Subcutaneous abdominal adipose tissue (tissue), 5 donors: ENCODE data around the gene NEUROD1.

Experiments used
- H3K27ac ChIP-seq: one replicate; pipeline ENCODE4 v1.7.0; 2013; ENCODE audit warnings: low read depth, mild to moderate bottlenecking, inconsistent platforms, low read length, moderate library complexity
- H3K27me3 ChIP-seq, 5 donors: one replicate each; pipeline ENCODE4 v1.7.0; 2013; ENCODE audit warnings: low read length in 5 of 5, inconsistent platforms in 1 of 5; ENCODE audit not compliant: control insufficient read depth in 5 of 5, insufficient read depth in 4 of 5
- H3K36me3 ChIP-seq, 5 donors: one replicate each; pipeline ENCODE4 v1.7.0; 2013; ENCODE audit warnings: low read length in 5 of 5; ENCODE audit not compliant: control insufficient read depth in 5 of 5, insufficient read depth in 5 of 5
- H3K4me1 ChIP-seq, 5 donors: one replicate each; pipeline ENCODE4 v1.7.0; 2013; ENCODE audit warnings: low read length in 5 of 5, mild to moderate bottlenecking in 3 of 5, moderate library complexity in 1 of 5; ENCODE audit not compliant: control insufficient read depth in 5 of 5, insufficient read depth in 5 of 5
- H3K4me3 ChIP-seq, 5 donors: one replicate each; pipeline ENCODE4 v1.7.0; 2013; ENCODE audit warnings: low read length in 5 of 5, low read depth in 1 of 5
- H3K9ac ChIP-seq, 5 donors: one replicate each; pipeline ENCODE4 v1.7.0; 2013; ENCODE audit warnings: low read length in 5 of 5, mild to moderate bottlenecking in 4 of 5, moderate library complexity in 3 of 5
- H3K9me3 ChIP-seq, 5 donors: one replicate each; pipeline ENCODE4 v1.7.0; 2013; ENCODE audit warnings: low read length in 5 of 5; ENCODE audit not compliant: control insufficient read depth in 5 of 5
- donor health status: healthy.
- donor health status: healthy.
- donor health status: healthy.
- donor health status: healthy.
- donor health status: healthy.

The NEUROD1 gene

DNA sequence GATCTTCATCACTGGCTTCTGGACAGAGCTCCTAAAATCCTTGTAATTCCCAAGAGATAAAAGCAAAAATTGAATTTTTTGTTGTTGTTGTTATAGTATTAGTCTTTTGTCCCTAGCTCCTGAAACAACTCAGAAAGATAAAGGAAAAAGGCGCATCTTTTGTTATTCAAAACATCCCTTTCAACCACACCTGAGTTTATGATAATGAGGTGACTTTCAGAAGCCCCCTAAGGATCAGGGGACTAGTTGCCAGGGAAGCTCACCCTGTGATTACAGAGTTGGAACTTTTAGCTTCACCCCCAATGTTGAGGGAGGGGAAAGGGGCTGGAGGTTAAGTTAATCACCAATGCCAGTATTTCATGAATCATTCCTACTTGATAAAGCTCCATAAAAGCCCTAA is 13.1 kb downstream of the NEUROD1 start:
- Histone ChIP-seq H3K27me3 (peaks cover 0 to 9% (median 2%) of the 10 kb centered on the region in 5 donors), H3K9me3 (peaks cover 2 to 16% (median 10%) of the 10 kb centered on the region in 5 donors), H3K4me3 (no peak overlapping the region), H3K36me3 (no peaks in the 10 kb centered on the region), H3K4me1 (no peaks in the 10 kb centered on the region), H3K9ac (no peak overlapping the region), H3K27ac (no peak overlapping the region)

DNA sequence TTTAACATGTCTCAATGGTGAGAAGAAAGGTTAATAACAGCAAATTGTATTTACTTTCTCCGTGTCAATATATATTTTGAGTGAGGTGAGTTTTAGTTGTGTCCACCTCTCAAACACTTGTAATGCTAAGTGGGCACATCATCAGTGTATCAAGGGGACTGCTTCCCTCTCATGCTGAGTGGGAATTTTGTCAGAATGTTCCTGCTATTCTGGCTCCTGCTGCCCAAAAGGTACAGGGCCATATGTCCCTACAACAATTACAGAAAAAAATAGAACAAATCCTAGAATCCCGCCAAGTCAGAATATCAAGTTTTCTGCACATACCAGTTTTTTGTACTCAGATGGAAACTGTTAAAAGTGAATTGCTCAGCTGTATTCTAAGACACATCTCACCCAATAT is 18.0 kb downstream of the NEUROD1 start:
- H3K9me3 ChIP-seq, result peaks cover 2 to 16% (median 10%) of the 10 kb centered on the region in 5 donors
- H3K4me1 ChIP-seq, result peaks cover 0 to under 1% (median under 1%) of the 10 kb centered on the region in 5 donors
- H3K27ac ChIP-seq, result no peak overlapping the region
- no peaks in the 10 kb centered on the region for H3K36me3 ChIP-seq
- H3K27me3 ChIP-seq, result peaks cover 2 to 10% (median 5%) of the 10 kb centered on the region in 5 donors
- no peak overlapping the region for H3K4me3 ChIP-seq
- no peak overlapping the region for H3K9ac ChIP-seq

DNA sequence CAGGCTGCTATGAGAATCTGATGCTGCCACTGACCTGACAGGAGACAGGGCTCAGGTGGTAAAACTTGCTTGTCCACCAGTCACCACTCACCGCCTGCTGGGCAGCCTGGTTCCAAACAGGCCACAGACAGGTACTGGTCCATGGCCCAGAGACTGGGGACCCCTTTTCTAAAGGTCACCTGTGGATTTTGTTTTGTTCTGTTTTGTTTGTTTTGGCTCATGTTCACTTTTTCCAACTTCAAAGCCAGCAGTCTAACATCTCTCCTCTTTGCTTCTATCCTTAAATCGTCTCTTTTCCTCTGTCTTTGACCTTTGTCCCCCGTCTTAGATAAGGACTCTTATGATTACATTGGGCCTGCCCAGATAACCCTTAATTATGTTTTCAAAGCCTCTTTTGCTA is 20.1 kb downstream of the NEUROD1 start:
- H3K4me1 ChIP-seq, result peaks cover 6 to 14% (median 12%) of the 10 kb centered on the region in 5 donors
- no peak overlapping the region for H3K27ac ChIP-seq
- H3K27me3 ChIP-seq, result peaks cover 2 to 19% (median 12%) of the 10 kb centered on the region in 5 donors
- H3K9ac ChIP-seq, result no peak overlapping the region
- no peak overlapping the region for H3K4me3 ChIP-seq
- H3K36me3 ChIP-seq, result no peaks in the 10 kb centered on the region
- H3K9me3 ChIP-seq, result no peaks in the 10 kb centered on the region

DNA sequence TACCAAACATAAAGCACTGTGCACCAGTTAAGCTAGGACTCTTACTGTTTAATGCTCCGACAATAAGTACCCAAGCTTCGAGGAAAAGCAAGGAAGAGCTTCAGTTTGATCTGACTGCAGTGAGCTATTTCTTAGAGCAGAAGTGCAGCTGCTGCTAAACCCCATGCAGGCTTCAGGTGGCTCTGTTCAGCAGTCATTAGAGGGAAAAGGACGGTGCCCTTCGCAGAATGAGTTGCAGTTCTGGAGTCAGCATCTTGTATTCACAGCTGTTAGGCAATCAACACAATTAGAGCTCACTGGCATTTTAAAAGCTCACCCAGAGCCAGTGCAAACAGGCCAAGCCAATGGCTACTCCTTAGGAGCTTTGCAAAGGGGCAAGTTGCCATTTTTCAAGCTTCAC is 21.9 kb downstream of the NEUROD1 start:
- H3K4me1 ChIP-seq, result peaks cover 6 to 14% (median 12%) of the 10 kb centered on the region in 5 donors
- H3K27me3 ChIP-seq, result peaks cover 2 to 19% (median 12%) of the 10 kb centered on the region in 5 donors
- H3K36me3 ChIP-seq, result no peaks in the 10 kb centered on the region
- no peak overlapping the region for H3K27ac ChIP-seq
- H3K4me3 ChIP-seq, result no peak overlapping the region
- no peak overlapping the region for H3K9ac ChIP-seq
- H3K9me3 ChIP-seq, result no peaks in the 10 kb centered on the region

DNA sequence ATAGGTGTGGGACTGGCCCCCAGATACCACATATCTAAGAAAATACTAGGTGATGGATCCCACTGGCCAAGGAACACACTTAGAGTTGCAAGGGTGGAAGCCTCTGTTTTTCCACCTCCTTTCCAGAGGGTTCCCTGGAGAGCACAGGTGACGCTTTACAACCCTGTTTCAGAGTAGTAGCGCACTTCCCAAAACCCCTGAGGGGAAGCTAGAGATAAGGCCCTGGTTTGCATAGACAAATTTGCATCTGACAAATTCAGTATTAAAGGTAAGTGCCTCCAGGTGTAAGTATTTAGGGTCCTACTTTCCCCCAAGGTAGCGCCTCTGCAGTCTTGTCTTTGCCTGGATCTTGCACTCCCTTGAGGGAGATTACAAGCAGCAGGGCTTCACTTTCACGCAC is 22.9 kb downstream of the NEUROD1 start:
- no peaks in the 10 kb centered on the region for H3K9me3 ChIP-seq
- H3K27ac ChIP-seq, result no peak overlapping the region
- H3K36me3 ChIP-seq, result no peaks in the 10 kb centered on the region
- no peak overlapping the region for H3K9ac ChIP-seq
- H3K27me3 ChIP-seq, result peaks cover 2 to 19% (median 12%) of the 10 kb centered on the region in 5 donors
- H3K4me1 ChIP-seq, result peaks cover 6 to 14% (median 12%) of the 10 kb centered on the region in 5 donors
- H3K4me3 ChIP-seq, result peak overlapping the region in 4 of 5 donors; percentile 17 to 69 (median 60)

DNA sequence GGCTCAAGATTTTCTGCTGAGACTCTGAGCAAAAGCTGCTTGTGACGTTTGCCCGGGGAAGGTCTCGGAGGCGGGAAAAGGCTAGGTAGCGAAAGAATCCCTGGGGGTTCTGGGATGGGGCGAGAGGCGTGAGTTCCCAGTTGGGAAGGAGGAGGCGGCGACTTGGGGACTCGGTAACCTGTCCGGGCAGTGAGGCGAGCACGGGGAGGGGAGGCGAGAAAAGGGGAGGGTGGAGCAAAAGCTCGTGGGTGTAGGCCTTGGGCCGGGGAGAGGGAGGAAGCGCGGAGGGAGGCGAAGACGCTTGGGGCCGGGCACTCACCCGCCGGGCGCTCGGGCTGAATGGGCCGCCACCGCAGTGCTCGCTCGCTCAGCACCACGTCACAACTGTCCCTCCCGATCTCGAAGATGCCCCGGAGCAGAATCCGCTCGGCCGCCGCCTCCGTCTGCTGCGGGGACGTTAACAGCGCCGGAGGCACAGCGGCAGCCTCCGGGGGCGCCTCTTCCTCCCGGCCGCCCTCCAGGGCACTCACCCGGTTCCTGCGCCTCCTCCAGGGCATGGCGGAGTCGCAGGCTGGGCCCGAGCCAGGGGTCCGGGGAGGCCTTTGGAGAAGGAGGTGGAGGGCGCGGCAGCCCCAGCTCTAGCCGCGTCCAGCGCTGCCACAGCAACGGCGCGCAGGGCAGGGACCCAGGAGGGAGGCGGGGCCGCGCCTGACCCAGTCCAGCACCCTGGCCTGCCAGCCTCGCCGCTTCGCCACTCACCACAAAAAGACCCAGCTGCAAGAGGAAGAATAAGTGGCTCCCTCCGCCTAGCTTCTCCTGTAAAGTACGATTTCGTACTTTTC is 23.6 kb downstream of the NEUROD1 start, which contains the start of gene CERKL:
Gene CERKL, minus strand, starts transcription at position 656 of the 842 bp plus-strand sequence. Its CDS starts 99 bp downstream, at position 557.
- peak within 1 kb of the TSS in 1 of 5 donors; percentile 52 for H3K9ac ChIP-seq
- no peak within 1 kb of the TSS for H3K27ac ChIP-seq
- peaks cover 2 to 19% (median 12%) of the 10 kb centered on the region in 5 donors for H3K27me3 ChIP-seq
- no peaks in the 10 kb centered on the region for H3K36me3 ChIP-seq
- peaks cover 6 to 14% (median 12%) of the 10 kb centered on the region in 5 donors for H3K4me1 ChIP-seq
- H3K4me3 ChIP-seq, result peak within 1 kb of the TSS; percentile 40 to 69 (median 59)
- H3K9me3 ChIP-seq, result no peaks in the 10 kb centered on the region

DNA sequence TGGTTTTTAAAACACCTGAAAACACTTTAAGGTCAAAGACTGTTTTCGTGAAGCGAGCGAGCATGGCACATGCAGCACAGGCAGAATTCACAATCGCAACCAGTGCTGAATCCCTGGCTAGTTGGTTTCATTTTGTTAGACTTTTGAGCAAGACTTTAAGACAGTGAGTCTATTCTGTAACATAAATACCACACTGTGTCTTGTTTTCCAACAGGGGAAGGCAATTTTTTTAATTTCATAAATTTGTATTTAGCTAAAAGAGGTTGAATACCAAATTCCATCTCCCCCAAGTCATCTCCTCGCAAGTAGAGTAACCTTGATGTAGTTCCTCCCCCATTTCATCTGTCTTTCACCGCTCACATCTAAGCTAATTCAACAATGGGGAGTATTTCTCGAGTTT is 24.8 kb downstream of the NEUROD1 start:
- Histone ChIP-seq H3K4me1 (peaks cover 6 to 14% (median 12%) of the 10 kb centered on the region in 5 donors), H3K9ac (no peak overlapping the region), H3K9me3 (no peaks in the 10 kb centered on the region), H3K27me3 (peaks cover 2 to 19% (median 12%) of the 10 kb centered on the region in 5 donors), H3K4me3 (peak overlapping the region in 1 of 5 donors; percentile 19), H3K27ac (no peak overlapping the region), H3K36me3 (no peaks in the 10 kb centered on the region)

DNA sequence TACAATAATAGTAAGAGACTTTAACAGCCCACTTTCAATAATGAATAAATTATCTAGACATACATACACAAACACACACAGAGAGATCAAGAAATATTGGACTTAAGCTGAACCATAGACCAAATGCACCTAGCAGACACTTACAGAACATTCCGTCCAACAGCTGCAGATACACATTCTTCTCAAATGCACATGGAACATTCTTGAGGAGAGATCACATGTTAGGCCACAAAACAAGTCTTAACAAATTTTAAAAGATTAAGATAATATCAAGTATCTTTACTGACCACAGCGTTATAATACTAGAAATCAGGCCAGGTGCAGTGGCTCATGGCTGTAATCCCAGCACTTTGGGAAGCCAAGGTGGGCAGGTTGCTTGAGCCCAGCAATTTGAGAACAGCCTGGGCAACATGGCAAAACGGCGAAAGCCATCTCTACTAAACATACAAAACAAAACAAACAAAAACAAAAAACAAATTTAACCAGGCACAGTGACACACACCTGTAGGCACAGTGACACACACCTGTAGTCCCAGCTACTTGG is 30.8 kb downstream of the NEUROD1 start:
- no peaks in the 10 kb centered on the region for H3K9me3 ChIP-seq
- H3K27me3 ChIP-seq, result no peaks in the 10 kb centered on the region
- H3K36me3 ChIP-seq, result no peaks in the 10 kb centered on the region
- H3K9ac ChIP-seq, result no peak overlapping the region
- no peak overlapping the region for H3K4me3 ChIP-seq
- no peak overlapping the region for H3K27ac ChIP-seq
- no peaks in the 10 kb centered on the region for H3K4me1 ChIP-seq

DNA sequence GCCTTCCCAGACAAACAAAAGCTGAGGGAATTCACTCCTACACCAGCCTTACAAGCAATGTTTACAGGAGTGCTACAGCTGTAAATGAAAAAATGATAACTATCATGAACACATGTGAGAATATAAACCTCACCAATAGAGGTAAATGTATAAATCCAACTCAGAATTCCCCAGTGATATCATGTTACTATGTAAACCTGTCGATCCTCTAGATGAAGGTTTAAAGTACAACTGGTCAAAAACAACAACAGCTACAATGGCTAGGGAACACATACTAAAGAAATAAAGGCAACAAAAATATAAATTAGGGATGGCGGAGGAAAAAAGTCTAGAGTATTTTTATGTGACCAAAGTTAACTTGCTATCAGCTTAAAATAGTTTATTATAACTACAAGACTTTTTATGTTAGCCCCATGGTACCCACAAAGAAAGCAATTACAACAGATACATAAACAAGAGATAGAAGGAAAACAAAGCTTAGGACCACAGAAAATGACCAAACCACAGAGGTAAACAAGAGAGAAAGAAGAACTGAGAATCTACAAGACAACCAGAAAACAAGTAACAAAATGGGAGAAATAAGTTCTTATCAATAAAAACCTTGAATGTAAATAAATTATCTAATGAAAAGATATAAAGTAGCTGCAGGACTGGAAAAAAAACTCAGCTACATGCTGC is 31.7 kb downstream of the NEUROD1 start:
- peaks cover 0 to 1% (median 0%) of the 10 kb centered on the region in 5 donors for H3K27me3 ChIP-seq
- no peaks in the 10 kb centered on the region for H3K36me3 ChIP-seq
- H3K4me1 ChIP-seq, result no peaks in the 10 kb centered on the region
- H3K9me3 ChIP-seq, result no peaks in the 10 kb centered on the region
- no peak overlapping the region for H3K4me3 ChIP-seq
- H3K27ac ChIP-seq, result no peak overlapping the region
- no peak overlapping the region for H3K9ac ChIP-seq
